Fibroblast of the aortic adventitia (primary cell): ENCODE data around the gene ZSCAN21. TPM values are rescaled to one million over a fixed set of nuclear protein-coding genes. Genes with fewer than 3 reads are reported as not detected.
A peak's percentile ranks its signal among the peaks of the same experiment; 100 is the strongest.

Source experiments
- DNase-seq: peaks from one replicate; pipeline ENCODE4 v3.0.0-alpha.2; 2010; ENCODE audit warnings: low read depth
- H3K4me3 ChIP-seq: 2 replicates; pipeline ENCODE4 v1.5.1; 2011; ENCODE audit warnings: low read depth, mild to moderate bottlenecking, control low read depth, low read length, moderate library complexity
- CTCF ChIP-seq: IDR thresholded peaks from 2 replicates; pipeline ENCODE4 v1.5.1; 2011; ENCODE audit warnings: mild to moderate bottlenecking, low read length, control low read depth, inconsistent platforms; ENCODE audit not compliant: insufficient read depth
- total RNA-seq: library from RNA; depleted of rRNA; stranded (reverse); fragments of >200 nt; gene quantifications from 2 replicates; pipeline ENCODE4 v1.2.3, GENCODE V29; 2012; ENCODE audit warnings: low replicate concordance

ZSCAN21 gene
- total RNA-seq, 1 donor: 9.3 TPM

GRCh38 chr7:100064162-100064561 is 14.6 kb downstream of the ZSCAN21 start:
- no peak for DNase-seq
- H3K4me3 ChIP-seq: no peak overlapping the region
- no peak for TF ChIP-seq CTCF

- no peak for TF ChIP-seq CTCF
- H3K4me3 ChIP-seq: no peak overlapping the region
- peak; percentile 99 for DNase-seq
Measured at GRCh38 chr7:100065452-100066186, 16.0 kb downstream of the ZSCAN21 start.

GRCh38 chr7:100066953-100067352 is 17.4 kb downstream of the ZSCAN21 start:
- no peak overlapping the region for H3K4me3 ChIP-seq
- DNase-seq: no peak
- TF ChIP-seq CTCF: no peak

- TF ChIP-seq CTCF: no peak
- H3K4me3 ChIP-seq: no peak overlapping the region
Measured at GRCh38 chr7:100069991-100070390, 20.4 kb downstream of the ZSCAN21 start.

GRCh38 chr7:100071018-100071723 is 21.6 kb downstream of the ZSCAN21 start:
- DNase-seq: no peak
- no peak for TF ChIP-seq CTCF
- no peak overlapping the region for H3K4me3 ChIP-seq

More at GRCh38 chr7:100069991-100070390, 20.4 kb downstream of the ZSCAN21 start:
- DNase-seq: no peak

- no peak for DNase-seq
- no peak for TF ChIP-seq CTCF
- no peak overlapping the region for H3K4me3 ChIP-seq
Measured at GRCh38 chr7:100072462-100072861, 22.9 kb downstream of the ZSCAN21 start.
